NCI-H1930 (cell line): ENCODE results near the gene EHMT1.

ENCODE experiments used
- DNase-seq, 2 experiments: peaks; one replicate each; lab custom pipeline; 2025; lab: John Stamatoyannopoulos, UW

EHMT1 gene

DNA sequence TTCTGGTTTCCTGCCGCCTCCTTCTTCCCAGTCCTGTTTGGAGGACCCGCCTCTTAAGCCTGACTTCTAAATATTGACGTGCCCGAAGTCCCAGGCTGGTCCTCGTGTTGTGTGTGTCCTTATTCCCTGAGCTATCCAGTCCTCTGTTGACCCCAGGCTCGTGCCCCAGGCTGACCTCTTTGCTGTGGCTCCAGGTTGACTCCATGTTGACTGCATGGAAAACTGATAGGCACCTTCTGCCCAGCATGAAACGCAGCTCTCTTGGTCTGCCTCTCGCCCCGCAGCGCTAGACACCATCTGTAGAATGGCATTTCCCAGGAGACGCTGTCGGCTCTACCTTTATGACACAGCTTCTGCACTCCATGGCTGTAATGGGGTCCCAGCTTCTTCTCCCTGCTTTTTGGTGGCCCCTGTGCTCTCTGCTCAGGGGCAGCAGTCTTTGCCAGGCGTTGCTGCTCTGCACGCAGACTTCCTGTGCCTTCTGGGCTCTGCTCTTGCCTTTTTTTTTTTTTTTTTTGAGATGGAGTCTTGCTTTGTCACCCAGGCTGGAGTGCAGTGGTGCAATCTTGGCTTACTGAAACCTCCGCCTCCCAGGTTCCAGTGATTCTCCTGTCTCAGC is 28.4 kb downstream of the EHMT1 start:
- no peak for DNase-seq

DNA sequence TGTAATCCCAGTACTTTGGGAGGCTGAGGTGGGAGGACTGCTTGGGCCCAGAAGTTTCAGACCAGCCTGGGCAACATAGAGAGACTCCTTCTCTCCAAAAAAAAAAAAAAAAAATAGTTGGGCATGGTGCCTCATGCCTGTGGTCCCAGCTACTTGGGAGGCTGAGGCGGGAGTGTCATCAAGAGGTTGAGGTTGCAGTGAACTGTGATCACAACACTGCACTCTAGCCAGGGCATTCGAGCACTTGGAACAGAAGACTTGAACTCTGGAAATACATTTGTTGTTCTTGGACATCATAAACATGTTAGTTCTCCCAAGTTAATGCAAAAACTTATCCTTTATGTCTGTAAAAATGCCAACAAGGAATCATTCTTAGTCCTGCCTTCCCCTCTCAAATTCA is 29.6 kb downstream of the EHMT1 start:
- DNase-seq = no peak

DNA sequence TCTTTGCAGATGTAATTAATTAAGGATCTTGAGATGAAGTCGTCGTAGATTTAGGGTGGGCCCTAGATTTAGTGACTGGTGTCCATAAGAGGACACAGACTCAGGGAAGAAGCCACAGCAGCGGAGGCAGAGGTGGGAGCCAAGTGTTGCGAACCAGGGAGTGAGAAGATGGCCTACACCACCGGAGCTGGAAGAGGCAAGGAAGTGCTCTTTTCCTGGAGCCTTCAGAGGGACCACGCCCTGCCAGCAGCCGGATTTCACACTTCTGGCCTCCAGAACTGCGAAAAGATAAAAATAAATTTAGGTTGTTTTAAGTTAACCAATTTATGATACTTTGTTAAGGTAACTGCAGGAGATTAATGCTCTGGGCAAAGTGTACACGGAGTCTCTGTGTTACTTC is 30.7 kb downstream of the EHMT1 start:
- no peak for DNase-seq

DNA sequence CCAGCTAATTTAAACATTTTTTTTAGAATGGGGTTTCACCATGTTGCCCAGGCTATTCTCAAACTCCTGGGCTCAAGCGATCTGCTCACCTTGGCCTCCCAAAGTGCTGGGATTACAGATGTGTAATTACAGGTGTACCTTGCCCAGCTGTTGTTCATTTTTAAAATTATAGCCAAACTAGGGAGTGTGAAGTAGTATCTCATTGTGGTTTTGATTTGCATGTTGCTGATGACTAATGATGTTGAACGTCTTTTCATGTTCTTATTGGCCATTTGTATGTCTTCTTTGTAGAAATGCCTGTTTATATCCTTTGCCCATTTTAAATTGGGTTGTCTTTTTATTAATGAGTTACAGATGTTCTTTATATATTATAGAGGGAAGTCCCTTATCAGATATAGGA is 31.5 kb downstream of the EHMT1 start:
- DNase-seq = no peak

DNA sequence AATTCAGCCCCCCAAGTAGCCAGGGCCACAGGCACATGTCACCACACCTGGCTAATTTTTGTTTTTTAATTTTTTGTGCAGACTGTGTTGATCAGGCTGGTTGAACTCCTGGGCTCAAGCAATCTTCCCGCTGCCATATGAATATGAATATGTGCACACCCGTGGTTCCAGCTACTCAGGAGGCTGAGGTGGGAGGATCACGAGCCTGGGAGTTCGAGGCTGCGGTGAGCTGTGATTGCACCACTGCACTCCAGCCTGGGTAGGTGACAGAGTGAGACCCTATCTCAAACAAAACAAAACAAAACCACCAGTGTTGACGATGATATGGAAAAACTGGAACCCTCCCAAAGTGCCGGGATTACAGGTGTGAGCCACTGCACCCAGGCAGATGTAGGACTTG is 32.0 kb downstream of the EHMT1 start:
- no peak for DNase-seq

- DNase-seq = no peak
These were observed 37.6 kb downstream of the EHMT1 start for GRCh38 chr9:137656416-137656815.

DNA sequence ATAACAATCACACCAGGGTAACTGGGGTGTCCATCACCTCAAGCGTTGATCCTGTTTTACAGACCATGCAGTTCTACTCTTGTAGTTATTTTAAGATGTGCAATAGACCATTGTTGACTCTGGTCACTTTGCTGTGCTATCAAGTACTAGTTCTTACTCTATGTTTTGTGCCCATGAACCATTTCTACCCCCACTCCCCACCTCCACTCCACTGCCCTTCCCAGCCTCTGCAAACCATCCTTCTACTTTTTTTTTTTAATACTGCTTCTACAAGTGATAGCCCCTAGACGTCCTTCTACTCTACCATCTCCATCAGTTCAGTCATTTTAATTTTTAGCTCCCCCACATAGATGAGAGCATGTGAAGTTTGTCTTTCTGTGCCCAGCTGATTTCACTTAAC is 38.8 kb downstream of the EHMT1 start:
- no peak for DNase-seq

- no peak for DNase-seq
These were observed 40.0 kb downstream of the EHMT1 start for GRCh38 chr9:137658781-137659180.

DNA sequence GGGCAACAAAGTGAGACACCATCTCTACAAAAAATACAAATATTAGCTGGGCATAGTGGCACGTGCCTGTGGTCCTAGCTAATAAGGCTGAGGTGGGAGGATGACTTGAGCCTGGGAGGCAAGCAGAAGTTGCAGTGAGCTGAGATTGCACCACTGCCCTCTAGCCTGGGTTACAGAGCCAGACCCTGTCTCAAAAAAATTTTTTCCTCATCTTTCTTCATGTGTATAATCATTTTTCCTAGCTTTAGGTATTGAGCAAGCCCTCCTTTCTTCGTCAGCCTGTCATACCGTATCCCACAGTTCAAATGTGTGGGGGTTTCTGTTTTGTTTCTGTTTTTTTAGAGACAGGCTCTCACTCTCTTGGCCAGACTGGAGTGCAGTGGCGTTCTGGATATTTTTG is 41.3 kb downstream of the EHMT1 start:
- no peak for DNase-seq

DNA sequence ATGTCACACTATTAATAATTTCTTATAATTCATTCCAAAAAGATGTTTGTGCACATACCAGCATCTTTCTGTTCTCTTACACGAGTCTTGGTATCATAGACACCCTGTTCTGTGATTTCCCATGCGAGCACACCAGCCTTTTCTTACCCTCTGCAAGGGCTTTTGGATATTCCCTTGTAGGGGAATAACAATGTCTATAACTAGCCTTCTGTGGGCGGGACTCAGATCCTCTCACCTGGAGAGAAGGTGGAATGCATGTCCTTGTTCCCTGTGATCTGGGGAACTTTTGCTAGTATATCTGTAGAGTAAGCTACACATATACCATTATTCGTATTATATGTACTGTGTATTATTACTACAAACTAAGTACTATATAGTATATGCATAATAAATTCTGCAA is 44.8 kb downstream of the EHMT1 start:
- no peak for DNase-seq

DNA sequence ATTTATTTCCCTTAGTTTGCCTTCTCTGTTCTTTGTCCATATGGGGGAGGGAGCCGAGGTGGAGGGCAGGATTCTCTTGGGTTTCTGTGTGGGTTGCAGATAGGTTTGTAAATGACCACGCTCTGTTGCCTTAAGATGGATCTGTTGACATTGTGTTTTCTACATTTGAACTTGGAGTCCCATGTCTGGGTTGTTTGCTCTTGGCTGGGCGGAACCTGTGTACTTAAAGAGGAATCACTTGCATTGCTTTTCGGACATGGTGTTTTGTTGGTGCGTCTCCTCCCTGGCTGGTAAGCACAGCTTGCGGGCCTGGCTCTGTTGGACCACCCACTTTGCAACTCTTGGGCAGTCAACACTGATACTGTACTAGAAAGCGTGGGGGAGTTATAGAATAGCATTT is 45.9 kb downstream of the EHMT1 start:
- DNase-seq = no peak

GRCh38 chr9:137665226-137665625 is 46.4 kb downstream of the EHMT1 start:
- no peak for DNase-seq

DNA sequence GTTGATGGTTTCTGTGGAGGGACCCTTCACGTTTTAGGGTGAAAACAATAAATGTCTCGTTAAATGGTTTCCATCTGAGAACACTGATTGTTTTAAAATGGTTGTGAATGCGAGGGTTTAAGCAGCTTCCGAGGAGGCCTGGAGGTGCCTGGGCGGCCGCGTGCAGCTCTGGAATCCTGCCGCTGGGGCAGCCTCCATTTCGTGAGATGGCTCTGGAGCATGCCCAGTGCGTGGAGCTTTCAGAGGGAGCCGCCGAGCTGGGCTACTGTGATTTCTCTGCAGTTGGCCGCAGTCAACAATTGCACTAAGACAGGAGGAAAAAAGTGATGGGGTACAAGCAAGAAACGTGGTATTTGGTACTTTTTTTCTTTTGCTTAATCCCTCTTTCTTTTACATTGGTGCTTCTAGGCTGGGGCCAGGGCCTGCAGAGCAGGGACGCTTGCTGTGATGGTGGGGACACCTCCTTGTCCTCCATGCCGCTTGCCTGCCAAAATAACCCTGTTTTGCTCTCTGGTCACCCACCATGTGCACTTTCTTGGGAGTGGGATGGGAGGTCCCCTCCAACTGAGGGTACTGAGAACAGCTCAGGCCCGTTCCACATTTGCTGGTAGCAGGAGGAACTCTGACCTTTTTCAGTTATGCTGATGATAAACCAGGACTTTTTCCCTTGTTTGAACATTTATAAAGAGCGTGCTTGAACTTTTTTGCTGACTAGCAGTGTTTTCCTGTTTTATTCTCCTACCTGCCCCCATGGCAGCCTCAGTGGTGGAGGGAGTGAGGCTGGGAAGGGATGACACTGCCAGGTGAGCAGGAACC is 47.1 kb downstream of the EHMT1 start:
- no peak for DNase-seq

- no peak for DNase-seq
These were observed 47.7 kb downstream of the EHMT1 start for GRCh38 chr9:137666513-137666822.

DNA sequence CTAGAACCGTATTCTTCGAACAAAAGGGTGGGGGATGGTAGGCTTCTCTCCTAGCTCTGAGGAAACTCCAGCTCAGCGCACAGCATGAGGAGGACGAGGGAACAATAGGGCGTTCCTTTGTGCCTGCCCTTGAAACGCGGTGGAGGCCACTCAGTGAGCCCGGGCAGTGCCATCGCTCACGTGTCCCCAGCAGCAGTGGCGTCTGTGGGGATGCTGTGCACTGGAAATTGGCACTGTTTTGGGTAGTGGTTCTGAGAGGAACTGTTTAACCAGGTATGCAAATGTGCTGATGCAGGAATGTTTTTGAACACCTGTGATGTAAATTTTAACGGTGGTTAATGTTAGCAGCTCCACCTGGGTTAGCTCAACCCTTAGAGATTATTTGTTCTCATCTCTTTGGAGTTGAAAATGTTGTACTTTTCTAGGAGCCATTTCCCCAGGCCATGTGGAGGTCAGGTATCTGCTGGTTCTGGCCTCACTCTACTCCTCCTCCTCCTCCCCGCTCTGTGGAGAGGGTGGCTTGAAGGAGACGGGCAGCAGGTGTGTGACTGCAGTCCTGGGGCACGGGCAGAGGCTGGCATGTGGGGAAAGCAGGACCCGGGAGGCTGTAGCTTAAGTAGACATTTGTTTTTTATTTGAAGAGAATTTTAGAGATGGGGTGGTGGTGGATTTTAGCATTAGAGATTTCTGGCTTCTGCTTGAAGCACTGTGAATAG is 48.3 kb downstream of the EHMT1 start:
- no peak for DNase-seq

GRCh38 chr9:137668203-137668602 is 49.4 kb downstream of the EHMT1 start:
- no peak for DNase-seq

- DNase-seq = no peak
These were observed 50.5 kb downstream of the EHMT1 start for GRCh38 chr9:137669261-137669672.

GRCh38 chr9:137670391-137671195 is 51.8 kb downstream of the EHMT1 start:
- no peak for DNase-seq

DNA sequence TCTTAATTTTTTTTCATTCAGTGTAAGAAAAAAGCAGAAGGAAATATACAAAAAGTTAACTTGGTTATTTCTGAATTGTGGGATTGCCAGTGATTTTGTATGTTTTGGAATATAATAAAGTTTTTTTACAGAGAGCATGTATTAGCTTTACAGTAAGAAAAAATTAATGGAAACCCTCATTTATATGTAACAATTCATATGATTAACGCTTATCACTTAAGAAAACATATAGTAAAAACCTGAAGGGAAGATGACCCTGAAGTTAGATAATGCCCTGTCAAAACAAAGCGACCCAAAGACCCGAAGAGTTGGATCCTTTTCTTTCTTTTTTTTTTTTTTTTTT is 52.4 kb downstream of the EHMT1 start:
- no peak for DNase-seq

GRCh38 chr9:137671721-137672120 is 52.9 kb downstream of the EHMT1 start:
- DNase-seq = no peak

DNA sequence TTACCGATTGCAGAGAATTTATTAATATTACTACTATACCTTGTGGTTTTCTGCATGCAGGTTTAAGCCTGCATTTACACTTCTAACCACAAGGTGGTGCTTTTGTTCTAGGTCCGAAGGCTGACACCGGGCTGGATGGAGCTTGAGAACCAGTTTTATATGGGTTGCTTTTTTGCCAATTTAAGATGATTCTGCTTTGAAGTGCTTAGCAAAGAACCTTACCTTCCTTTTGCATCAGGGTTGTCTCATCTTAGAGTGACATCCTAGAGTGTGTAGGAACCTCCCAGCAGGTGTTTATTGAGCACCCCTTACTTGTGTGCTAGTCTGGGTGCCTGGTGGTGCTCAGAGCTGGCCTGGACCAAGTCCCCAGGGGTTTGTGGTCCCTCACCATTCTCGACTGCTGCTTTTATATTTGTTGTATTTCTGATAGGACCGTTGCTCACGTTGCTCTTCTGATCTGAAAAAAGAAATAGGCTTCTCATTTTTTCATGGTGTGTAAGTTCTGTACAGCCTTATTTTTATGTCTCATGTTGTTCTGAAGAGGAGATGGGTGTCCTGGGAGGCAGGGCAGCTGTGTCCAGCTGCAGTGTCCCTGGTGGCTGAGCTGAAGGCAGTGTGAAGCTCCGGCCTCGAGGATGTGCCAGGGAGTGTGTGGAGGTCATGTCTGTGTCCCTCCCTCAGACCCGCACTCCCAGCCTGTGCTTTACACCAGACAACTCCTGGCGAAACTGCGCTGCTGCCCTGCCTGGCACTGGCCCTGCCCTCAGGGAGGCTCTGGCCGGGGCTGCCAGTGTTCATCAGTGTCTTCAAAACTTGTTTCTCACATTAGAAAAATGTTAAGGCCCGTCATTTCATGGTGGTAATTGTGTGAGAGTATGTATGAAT is 54.3 kb downstream of the EHMT1 start:
- peak; percentile 8 to 43 for DNase-seq

DNA sequence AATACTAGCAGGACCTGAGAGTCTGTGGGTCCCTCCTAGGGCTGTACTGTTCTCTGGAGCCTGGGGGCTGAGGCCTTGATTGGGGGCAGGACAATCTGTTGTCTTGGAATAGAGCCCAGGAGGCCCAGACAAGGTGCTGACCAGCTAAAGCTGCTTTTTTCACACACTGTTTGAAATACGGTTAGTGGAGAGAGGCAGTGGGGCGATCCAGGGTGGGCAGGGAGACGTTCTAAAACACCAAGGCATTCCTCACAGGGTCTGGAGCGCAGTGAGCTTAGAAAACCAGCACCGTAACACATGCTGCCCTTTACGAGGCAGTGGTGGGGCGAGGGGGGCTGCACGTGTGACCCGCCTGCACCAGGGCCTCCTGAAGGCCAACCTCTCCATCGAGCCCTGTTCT is 55.1 kb downstream of the EHMT1 start:
- DNase-seq = no peak
